GM10248 (cell line): ENCODE measurements around the gene TBC1D5.

Experiments
- CTCF ChIA-PET: fragments of 300-600 bp; sonication (Branson Sonifier 250); formaldehyde crosslinking; extraction: SDS; loops from one replicate; lab custom pipeline; 2021; ENCODE audit warnings: antibody characterized with exemption; lab: Yijun Ruan, JAX
- POLR2A ChIA-PET: fragments of 350-650 bp; sonication (Branson Sonifier 250); formaldehyde crosslinking; extraction: SDS; loops from one replicate; lab custom pipeline; 2020; ENCODE audit warnings: antibody characterized with exemption; lab: Yijun Ruan, JAX
- DNase-seq: peaks from one replicate; pipeline ENCODE4 v3.0.0; 2012; ENCODE audit errors: extremely low spot score
- TF ChIP-seq, protein P1 (sequence below): IDR thresholded peaks from 2 replicates; pipeline ENCODE4 v1.5.1; 2012; ENCODE audit warnings: mild to moderate bottlenecking, low read depth; ENCODE audit errors: extremely low read depth, missing control alignments, control extremely low read depth

The TBC1D5 gene

GRCh38 chr3:17190353-17191078 is 551.9 kb downstream of the TBC1D5 start:
- no peak for DNase-seq
- ChIA-PET POLR2A (interaction anchor here (1.4 kb wide), 1 partner anchor 11 kb away, joined by 4 read pairs; no protein-coding TSS in a partner anchor), CTCF (interaction anchor here (1.4 to 2.7 kb wide), 4 partner anchors 15 to 307 kb away, joined by 3 to 8 read pairs (median 6); no protein-coding TSS in a partner anchor)
- TF ChIP-seq, protein P1, sequence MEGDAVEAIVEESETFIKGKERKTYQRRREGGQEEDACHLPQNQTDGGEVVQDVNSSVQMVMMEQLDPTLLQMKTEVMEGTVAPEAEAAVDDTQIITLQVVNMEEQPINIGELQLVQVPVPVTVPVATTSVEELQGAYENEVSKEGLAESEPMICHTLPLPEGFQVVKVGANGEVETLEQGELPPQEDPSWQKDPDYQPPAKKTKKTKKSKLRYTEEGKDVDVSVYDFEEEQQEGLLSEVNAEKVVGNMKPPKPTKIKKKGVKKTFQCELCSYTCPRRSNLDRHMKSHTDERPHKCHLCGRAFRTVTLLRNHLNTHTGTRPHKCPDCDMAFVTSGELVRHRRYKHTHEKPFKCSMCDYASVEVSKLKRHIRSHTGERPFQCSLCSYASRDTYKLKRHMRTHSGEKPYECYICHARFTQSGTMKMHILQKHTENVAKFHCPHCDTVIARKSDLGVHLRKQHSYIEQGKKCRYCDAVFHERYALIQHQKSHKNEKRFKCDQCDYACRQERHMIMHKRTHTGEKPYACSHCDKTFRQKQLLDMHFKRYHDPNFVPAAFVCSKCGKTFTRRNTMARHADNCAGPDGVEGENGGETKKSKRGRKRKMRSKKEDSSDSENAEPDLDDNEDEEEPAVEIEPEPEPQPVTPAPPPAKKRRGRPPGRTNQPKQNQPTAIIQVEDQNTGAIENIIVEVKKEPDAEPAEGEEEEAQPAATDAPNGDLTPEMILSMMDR = no peak

GRCh38 chr3:17188378-17188777 is 554.1 kb downstream of the TBC1D5 start:
- CTCF ChIA-PET = interaction anchor here (0.8 to 2.7 kb wide), 4 partner anchors 8 to 360 kb away, joined by 3 to 8 read pairs (median 4); no protein-coding TSS in a partner anchor
- no peak for DNase-seq
- TF ChIP-seq, protein P1 = no peak
- POLR2A ChIA-PET = no interaction called here

DNA sequence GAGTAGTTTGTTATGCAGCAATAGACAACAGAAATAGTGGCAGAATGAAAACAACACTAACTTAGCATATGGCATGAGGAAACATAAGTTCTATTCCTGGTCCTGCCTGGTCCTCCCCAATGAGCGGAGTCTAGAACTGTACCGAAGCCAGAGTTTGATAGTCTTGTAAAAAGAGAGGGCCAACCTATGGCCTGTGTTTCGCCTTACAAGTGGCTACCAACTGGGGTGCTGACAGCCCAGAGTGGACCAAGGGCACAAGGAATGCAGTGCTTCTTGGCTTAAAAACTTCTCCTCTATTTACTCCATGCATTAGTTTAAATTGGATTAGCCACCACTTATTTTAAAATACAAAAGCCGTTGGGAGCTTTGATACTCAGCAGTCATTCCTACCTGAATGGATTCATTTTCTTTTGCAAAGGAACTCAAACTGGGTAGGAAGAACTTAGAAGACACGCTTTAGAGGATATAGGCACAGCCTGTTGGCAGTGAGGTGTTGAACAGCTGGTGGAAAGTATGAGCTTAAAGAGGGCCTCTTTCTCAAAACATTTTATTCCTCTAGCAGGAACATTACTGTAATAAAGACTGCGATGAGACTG is 554.7 kb downstream of the TBC1D5 start:
- POLR2A ChIA-PET = no interaction called here
- CTCF ChIA-PET = interaction anchor here (1.4 to 1.8 kb wide), 4 partner anchors 8 to 303 kb away, joined by 3 to 7 read pairs (median 4); partner anchors contain the start of gene PLCL2

GRCh38 chr3:17183951-17184550 is 558.4 kb downstream of the TBC1D5 start:
- POLR2A ChIA-PET = no interaction called here
- DNase-seq = no peak
- TF ChIP-seq, protein P1 = no peak
- CTCF ChIA-PET = interaction anchor here (0.7 to 1.6 kb wide), 7 partner anchors 12 to 583 kb away, joined by 3 to 4 read pairs (median 3); no protein-coding TSS in a partner anchor

More for the DNA sequence above, 554.7 kb downstream of the TBC1D5 start:
- no peak for DNase-seq
- TF ChIP-seq, protein P1 = no peak

DNA sequence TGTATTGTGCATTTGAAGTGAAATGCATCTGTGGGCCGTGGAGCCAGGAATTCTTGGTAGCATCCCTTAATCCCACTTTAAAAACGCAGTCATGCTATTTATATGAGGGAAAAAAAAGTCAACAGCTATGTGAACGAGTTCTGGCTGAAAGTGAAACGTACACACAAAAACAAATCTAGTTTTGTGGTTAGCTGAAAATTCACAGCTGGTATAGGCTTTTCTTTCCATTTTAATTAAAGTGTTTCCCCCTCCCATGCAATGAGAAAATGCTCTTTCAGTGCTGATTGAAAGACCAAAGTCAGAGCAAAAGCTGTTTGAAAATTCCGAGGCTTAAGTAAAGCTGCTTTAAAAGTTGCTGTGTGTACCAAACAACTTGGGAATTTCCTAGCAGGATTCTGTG is 560.3 kb downstream of the TBC1D5 start:
- peak; percentile 29 for DNase-seq
- POLR2A ChIA-PET = no interaction called here
- CTCF ChIA-PET = interaction anchor here (0.9 to 1.5 kb wide), 4 partner anchors 11 to 581 kb away, joined by 3 to 6 read pairs (median 4); no protein-coding TSS in a partner anchor
- TF ChIP-seq, protein P1 = no peak

- CTCF ChIA-PET = interaction anchor here (1.1 to 3.0 kb wide), 5 partner anchors 8 to 14 kb away, joined by 3 to 8 read pairs (median 5); no protein-coding TSS in a partner anchor
- POLR2A ChIA-PET = no interaction called here
- DNase-seq = no peak
- TF ChIP-seq, protein P1 = no peak
Measured at GRCh38 chr3:17181413-17181907, 561.0 kb downstream of the TBC1D5 start.
